ENCODE measurements around the gene COPS7B.

Gene COPS7B

DNA sequence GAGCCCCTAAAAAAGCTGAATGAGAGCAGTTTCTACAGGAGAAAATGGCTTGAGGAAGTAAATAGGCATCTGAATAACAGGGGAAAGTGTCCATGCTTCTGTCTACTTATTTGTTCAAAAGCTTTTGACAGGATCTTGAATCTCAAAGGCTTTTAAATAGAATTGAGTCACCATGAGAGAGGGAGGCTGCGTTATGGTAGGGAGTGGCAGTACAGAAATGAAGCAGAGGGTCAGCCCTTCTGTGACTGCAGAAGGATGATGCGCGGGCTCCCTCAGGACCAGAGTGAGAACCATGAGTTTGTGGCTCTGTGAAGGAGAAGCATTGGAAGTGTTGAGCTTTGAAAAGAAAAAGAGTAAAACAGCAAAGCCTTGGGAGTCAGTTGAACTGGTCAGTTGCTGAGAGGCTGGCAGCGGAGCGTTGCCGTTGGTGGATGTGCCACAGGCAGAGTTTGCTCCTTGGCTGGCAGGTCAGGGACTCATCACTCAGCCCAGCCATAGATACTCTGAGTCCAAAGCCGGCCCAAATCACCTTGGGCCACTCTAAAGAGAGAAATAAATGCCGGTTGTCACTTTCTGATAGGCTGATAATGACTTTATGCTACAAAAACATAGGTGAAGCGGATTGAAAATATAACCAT is 17.4 kb downstream of the COPS7B start:
- TF ChIP-seq, protein P1, sequence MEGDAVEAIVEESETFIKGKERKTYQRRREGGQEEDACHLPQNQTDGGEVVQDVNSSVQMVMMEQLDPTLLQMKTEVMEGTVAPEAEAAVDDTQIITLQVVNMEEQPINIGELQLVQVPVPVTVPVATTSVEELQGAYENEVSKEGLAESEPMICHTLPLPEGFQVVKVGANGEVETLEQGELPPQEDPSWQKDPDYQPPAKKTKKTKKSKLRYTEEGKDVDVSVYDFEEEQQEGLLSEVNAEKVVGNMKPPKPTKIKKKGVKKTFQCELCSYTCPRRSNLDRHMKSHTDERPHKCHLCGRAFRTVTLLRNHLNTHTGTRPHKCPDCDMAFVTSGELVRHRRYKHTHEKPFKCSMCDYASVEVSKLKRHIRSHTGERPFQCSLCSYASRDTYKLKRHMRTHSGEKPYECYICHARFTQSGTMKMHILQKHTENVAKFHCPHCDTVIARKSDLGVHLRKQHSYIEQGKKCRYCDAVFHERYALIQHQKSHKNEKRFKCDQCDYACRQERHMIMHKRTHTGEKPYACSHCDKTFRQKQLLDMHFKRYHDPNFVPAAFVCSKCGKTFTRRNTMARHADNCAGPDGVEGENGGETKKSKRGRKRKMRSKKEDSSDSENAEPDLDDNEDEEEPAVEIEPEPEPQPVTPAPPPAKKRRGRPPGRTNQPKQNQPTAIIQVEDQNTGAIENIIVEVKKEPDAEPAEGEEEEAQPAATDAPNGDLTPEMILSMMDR (IDR thresholded peaks at IDR 0.05; ENCODE audit: low read depth, low read length), result no peak
- no peaks in the 10 kb centered on the region for H3K9me3 ChIP-seq
- no peak overlapping the region for H3K4me3 ChIP-seq (ENCODE audit: low read depth, low read length)
- DNase-seq, result no peak
- peaks cover 69% of the 10 kb centered on the region for H3K36me3 ChIP-seq
- no peaks in the 10 kb centered on the region for H3K27me3 ChIP-seq
- H3K4me1 ChIP-seq, result no peaks in the 10 kb centered on the region

DNA sequence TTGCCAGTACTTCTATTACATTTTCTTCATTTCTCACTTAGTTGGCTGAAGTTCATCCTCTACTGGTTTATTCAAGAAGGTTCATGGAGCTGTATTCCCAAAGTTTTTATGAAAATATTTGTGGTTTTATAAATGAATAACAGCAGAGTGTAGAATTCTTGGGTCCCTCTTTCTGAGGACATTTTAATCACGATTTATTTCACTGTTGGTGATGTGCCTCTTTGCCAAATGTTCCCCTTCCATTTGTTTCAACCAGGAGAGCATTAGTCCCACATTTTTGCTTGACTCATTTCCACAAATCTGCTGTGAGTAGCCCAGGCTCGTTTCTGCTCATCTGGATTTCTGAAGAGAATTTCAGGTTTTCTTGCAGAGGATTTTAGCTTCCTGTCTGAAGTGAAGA is 20.8 kb downstream of the COPS7B start:
- TF ChIP-seq, protein P1 (IDR thresholded peaks at IDR 0.05; ENCODE audit: low read depth, low read length), result no peak
- Histone ChIP-seq H3K9me3 (no peaks in the 10 kb centered on the region), H3K27me3 (no peaks in the 10 kb centered on the region), H3K4me3 (ENCODE audit: low read depth, low read length) (no peak overlapping the region), H3K4me1 (no peaks in the 10 kb centered on the region), H3K36me3 (peaks cover 52% of the 10 kb centered on the region)
- DNase-seq, result no peak

DNA sequence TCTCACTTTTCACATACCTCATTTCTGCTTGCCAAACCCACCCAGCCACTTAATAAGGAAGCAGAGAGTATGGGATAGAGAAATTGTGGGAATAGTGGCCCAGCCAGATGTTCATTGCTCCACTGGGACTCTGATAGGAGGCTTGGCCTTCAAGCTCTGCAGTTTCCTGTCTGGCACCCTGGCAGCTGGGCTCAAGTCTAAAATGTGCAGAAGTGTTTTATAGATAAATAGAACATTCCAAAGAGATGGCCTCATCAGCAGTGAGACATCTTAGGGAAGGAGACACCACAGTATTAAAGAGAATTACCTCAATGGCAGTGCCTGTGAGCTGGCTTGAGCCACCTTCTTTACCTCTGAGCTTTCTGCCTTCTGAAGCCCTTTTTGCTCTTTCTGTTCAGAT is 24.7 kb downstream of the COPS7B start:
- TF ChIP-seq, protein P1 (IDR thresholded peaks at IDR 0.05; ENCODE audit: low read depth, low read length), result no peak
- Histone ChIP-seq H3K9me3 (no peaks in the 10 kb centered on the region), H3K4me3 (ENCODE audit: low read depth, low read length) (no peak overlapping the region), H3K4me1 (no peaks in the 10 kb centered on the region), H3K27me3 (no peaks in the 10 kb centered on the region), H3K36me3 (peaks cover 35% of the 10 kb centered on the region)
- DNase-seq, result no peak

DNA sequence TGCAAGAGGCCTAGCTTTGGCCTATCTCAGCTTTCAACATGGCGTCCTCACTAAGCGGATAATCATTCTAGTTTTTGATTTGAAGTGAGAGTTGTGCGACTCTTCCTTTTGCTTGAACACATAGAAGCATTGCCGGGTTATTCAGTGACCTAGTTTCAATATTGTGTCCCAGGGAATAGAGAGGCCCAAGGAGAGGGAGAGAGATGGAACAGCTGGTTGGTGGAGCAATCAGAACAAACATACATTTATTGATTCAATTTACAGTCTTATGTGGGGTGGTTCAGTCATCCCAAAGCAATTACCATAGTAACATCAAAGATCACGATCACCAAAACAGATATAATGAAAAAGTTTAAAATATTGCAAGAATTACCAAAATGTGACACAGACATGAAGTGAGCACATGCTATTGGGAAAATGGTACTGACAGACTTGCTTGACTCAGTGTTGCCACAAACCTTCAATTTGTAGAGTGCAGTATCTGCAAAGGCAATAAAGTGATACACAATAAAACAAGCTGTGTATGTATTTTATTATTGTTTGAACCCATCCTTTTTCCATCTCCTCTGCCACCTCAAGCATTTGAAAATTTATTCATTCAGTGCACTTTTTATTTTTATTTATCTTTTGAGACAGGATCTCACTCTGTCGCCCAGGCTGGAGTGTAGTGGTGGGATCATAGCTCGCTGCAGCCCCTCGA is 30.2 kb downstream of the COPS7B start:
- Histone ChIP-seq H3K4me3 (ENCODE audit: low read depth, low read length) (no peak overlapping the region), H3K27me3 (no peaks in the 10 kb centered on the region), H3K9me3 (no peaks in the 10 kb centered on the region), H3K36me3 (no peaks in the 10 kb centered on the region; the same call in 1 of the 2 replicates), H3K4me1 (no peaks in the 10 kb centered on the region)
- TF ChIP-seq, protein P1 (IDR thresholded peaks at IDR 0.05; ENCODE audit: low read depth, low read length), result no peak
- DNase-seq, result no peak

DNA sequence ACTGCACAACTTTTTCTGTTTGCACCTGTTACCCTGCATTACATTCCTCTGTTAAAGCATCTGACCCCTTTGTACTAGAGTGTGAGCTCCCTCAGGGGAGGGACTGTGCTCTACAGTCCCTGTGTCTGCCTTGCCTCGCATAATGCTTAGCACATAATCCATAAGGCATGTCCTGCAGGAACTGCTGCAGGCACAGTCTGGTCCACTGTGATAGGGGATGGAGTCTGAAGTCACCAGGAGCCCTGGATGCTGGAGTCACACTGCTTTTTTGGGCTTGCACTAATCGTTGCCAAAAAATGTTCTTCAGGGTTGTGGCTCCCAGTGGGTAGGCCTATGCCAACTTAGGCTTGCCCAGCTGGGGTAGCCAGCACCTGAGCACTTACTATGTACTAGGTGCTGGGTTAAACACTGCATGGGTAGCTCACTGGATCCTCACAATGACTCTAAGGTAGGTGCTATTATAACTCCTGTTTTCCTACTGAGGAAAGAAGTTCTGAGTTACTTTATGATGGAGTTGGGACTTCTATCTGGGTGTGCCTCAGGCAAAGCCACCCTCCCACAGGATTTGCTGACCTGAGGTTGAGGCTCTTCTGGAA is 33.3 kb downstream of the COPS7B start:
- no peaks in the 10 kb centered on the region for H3K27me3 ChIP-seq
- H3K36me3 ChIP-seq, result no peaks in the 10 kb centered on the region
- DNase-seq, result no peak
- TF ChIP-seq, protein P1 (IDR thresholded peaks at IDR 0.05; ENCODE audit: low read depth, low read length), result no peak
- H3K9me3 ChIP-seq, result peaks cover 5% of the 10 kb centered on the region
- H3K4me3 ChIP-seq (ENCODE audit: low read depth, low read length), result no peak overlapping the region
- no peaks in the 10 kb centered on the region for H3K4me1 ChIP-seq

DNA sequence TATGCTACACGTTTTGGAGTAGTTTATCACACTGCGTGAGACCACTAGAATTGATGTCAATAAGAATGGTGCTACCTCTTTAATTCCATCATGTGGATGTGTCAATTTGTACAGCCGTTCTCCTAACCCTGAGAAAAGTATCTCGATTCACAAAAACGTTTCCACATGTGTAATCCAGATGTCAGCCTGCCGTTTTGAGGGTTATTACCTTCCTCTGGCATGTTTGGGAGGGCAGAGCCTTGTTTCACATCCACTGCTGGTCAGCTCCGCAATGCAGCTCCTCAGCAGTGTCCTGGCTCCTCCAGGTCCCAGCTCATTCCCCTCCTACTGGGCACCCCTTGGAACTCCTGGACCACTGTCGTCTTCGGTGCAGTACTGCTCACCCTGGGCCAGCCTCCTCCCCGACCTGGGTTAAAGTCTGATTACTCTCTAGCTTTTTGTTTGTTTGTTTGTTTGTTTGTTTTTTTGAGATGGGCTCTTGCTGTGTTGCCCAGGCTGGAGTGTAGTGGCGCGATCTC is 34.6 kb downstream of the COPS7B start:
- no peak for DNase-seq

More for the DNA sequence above, 34.6 kb downstream of the COPS7B start:
- peaks cover 5% of the 10 kb centered on the region for H3K9me3 ChIP-seq
- no peaks in the 10 kb centered on the region for H3K27me3 ChIP-seq
- H3K4me3 ChIP-seq (ENCODE audit: low read depth, low read length), result no peak overlapping the region
- no peaks in the 10 kb centered on the region for H3K4me1 ChIP-seq
- no peaks in the 10 kb centered on the region for H3K36me3 ChIP-seq
- TF ChIP-seq, protein P1 (IDR thresholded peaks at IDR 0.05; ENCODE audit: low read depth, low read length), result no peak

Data from BE2C (cell line).